Measurements from ENCODE around the gene SMIM17.

- TF ChIP-seq CTCF (IDR thresholded peaks at IDR 0.05) (no peak), POLR2AphosphoS5 (IDR thresholded peaks at IDR 0.05) (no peak)
Measured at GRCh38 chr19:56643460-56643955, 549 bp downstream of the SMIM17 start.

Data from suprapubic skin (tissue), 3 donors.